Mammary epithelial cell (primary cell): ENCODE results near the gene CBX7.

Experiments
- CTCF ChIP-seq, 2 donors: IDR thresholded peaks in 1 of 2; conservative IDR thresholded peaks in 1 of 2; 2 replicates each; pipeline ENCODE4 v1.5.1; 2011 to 2012; ENCODE audit warnings: inconsistent platforms in 2 of 2, low read length in 2 of 2, mild to moderate bottlenecking in 2 of 2, control low read depth in 1 of 2, low read depth in 1 of 2; ENCODE audit not compliant: insufficient read depth in 1 of 2; ENCODE audit errors: extremely low read depth in 1 of 2
- EZH2 ChIP-seq: IDR thresholded peaks from 2 replicates; pipeline ENCODE4 v1.6.1; 2012; ENCODE audit warnings: low read length, inconsistent platforms, borderline replicate concordance

GRCh38 chr22:39087098-39087497 is 65.4 kb downstream of the CBX7 start:
- TF ChIP-seq EZH2 (no peak), CTCF (conservative IDR thresholded peaks at IDR 0.05 in 1 of 2, IDR thresholded peaks at IDR 0.05 in 1 of 2; ENCODE audit: extremely low read depth in 1 of 2, insufficient read depth in 1 of 2, low read depth in 1 of 2, low read length in 2 of 2) (no peak)
